Loucy (cell line): Measurements from ENCODE around the gene MBD4.

ENCODE experiments used
- CTCF ChIP-seq: fragments of 200-600 bp; sonication (generic); conservative IDR thresholded peaks from 2 replicates; pipeline ENCODE4 v1.5.1; 2014; ENCODE audit warnings: mild to moderate bottlenecking, antibody characterized with exemption, low read length
- EZH2phosphoT487 ChIP-seq: fragments of 200-600 bp; IDR thresholded peaks from 2 replicates; pipeline ENCODE4 v1.6.1; 2018; ENCODE audit warnings: antibody characterized with exemption, mild to moderate bottlenecking, moderate library complexity, borderline replicate concordance

GRCh38 chr3:129399895-129400357 lies 39.8 kb downstream of the MBD4 start:
- TF ChIP-seq CTCF (peak; percentile 16; the same call in 1 of the 2 replicates), EZH2phosphoT487 (no peak)
